Measurements from ENCODE around the gene PCBP3. TPM values are rescaled to one million over a fixed set of nuclear protein-coding genes. Genes with fewer than 3 reads are reported as not detected.

The PCBP3 gene
- total and polyA plus RNA-seq, 2 donors (not counting 3 experiments of a cell fraction or from before 2014, with no cell fraction given), result 0.06 to 1.1 TPM

- TF ChIP-seq JUN (IDR thresholded peaks at IDR 0.05; ENCODE audit: borderline replicate concordance, insufficient read depth, insufficient read length, low read depth) (no peak), FOS (IDR thresholded peaks at IDR 0.05; ENCODE audit: borderline replicate concordance, insufficient read depth, low read length) (no peak), MYC (IDR thresholded peaks at IDR 0.05; ENCODE audit: low read depth, low read length) (no peak)
- Histone ChIP-seq H3K36me3 (ENCODE audit: control insufficient read depth in 2 of 2, extremely low read depth in 1 of 2, insufficient read depth in 2 of 2, low read length in 2 of 2) (no peaks in the 10 kb centered on the region), H3K9ac (replicated peaks; ENCODE audit: extremely low read depth, insufficient read depth, low read length) (no peak overlapping the region), H3K27ac (ENCODE audit: insufficient read depth, low read depth, low read length) (no peak overlapping the region), H3K9me1 (replicated peaks; ENCODE audit: control insufficient read depth, extremely low read depth, insufficient read depth, low read length) (no peaks in the 10 kb centered on the region), H2AFZ (ENCODE audit: low read depth, low read length) (no peak overlapping the region), H3K4me2 (ENCODE audit: insufficient read depth, low read length) (no peak overlapping the region), H3K4me1 (ENCODE audit: control insufficient read depth, extremely low read depth, insufficient read depth, low read length) (no peaks in the 10 kb centered on the region), H3K27me3 (ENCODE audit: control insufficient read depth in 2 of 2, insufficient read depth in 2 of 2, low read length in 2 of 2) (no peaks in the 10 kb centered on the region), H3K4me3 (replicated peaks in 1 of 3; ENCODE audit: insufficient read depth in 1 of 3, low read depth in 1 of 3, low read length in 3 of 3) (no peak overlapping the region), H4K20me1 (replicated peaks; ENCODE audit: control insufficient read depth, extremely low read depth, insufficient read depth, low read length) (no peaks in the 10 kb centered on the region), H3K9me3 (replicated peaks; ENCODE audit: control insufficient read depth, insufficient read depth, low read length) (no peaks in the 10 kb centered on the region), H3K79me2 (ENCODE audit: control insufficient read depth, insufficient read depth, low read length) (no peaks in the 10 kb centered on the region)
- BruUV-seq (replicated peaks), result no TSS peak
- POLR2A ChIA-PET, result no interaction called here
- no peak for DNase-seq (ENCODE audit: low read depth, low spot score)
- intact Hi-C loops (cut with micrococcal nuclease) (no loop called here), dilution Hi-C loops (cut with MboI; ENCODE audit: extremely low pct_ligation_motif_present, low sequenced_read_pairs) (no loop called here)
- FAIRE-seq, result no peak
- CTCF ChIA-PET, result interaction anchor here (1.4 kb wide), 1 partner anchor 45 kb away, joined by 3 read pairs; no protein-coding TSS in a partner anchor
Observed at GRCh38 chr21:45835301-45836267, 192.1 kb downstream of the PCBP3 start.

- H3K4me2 ChIP-seq (ENCODE audit: insufficient read depth, low read length), result no peak overlapping the region
- ChIA-PET CTCF (no interaction called here), POLR2A (no interaction called here)
- no peak overlapping the region for H2AFZ ChIP-seq (ENCODE audit: low read depth, low read length)
- no peaks in the 10 kb centered on the region for H3K79me2 ChIP-seq (ENCODE audit: control insufficient read depth, insufficient read depth, low read length)
- H3K27ac ChIP-seq (ENCODE audit: insufficient read depth, low read depth, low read length), result no peak overlapping the region
- H3K36me3 ChIP-seq (ENCODE audit: control insufficient read depth in 2 of 2, extremely low read depth in 1 of 2, insufficient read depth in 2 of 2, low read length in 2 of 2), result no peaks in the 10 kb centered on the region
- dilution Hi-C loops (cut with MboI; ENCODE audit: extremely low pct_ligation_motif_present, low sequenced_read_pairs) (no loop called here), intact Hi-C loops (cut with micrococcal nuclease) (no loop called here)
- no peak overlapping the region for H3K4me3 ChIP-seq (replicated peaks in 1 of 3; ENCODE audit: insufficient read depth in 1 of 3, low read depth in 1 of 3, low read length in 3 of 3)
- H3K9me3 ChIP-seq (replicated peaks; ENCODE audit: control insufficient read depth, insufficient read depth, low read length), result no peaks in the 10 kb centered on the region
- no peaks in the 10 kb centered on the region for H3K27me3 ChIP-seq (ENCODE audit: control insufficient read depth in 2 of 2, insufficient read depth in 2 of 2, low read length in 2 of 2)
- TF ChIP-seq CTCF (IDR thresholded peaks at IDR 0.05; ENCODE audit: extremely low read depth in 1 of 2, insufficient read depth in 1 of 2, low read depth in 1 of 2, low read length in 2 of 2), result no peak
- no peak for TF ChIP-seq POLR2A (IDR thresholded peaks at IDR 0.05; ENCODE audit: low read depth, low read length)
- TF ChIP-seq MYC (IDR thresholded peaks at IDR 0.05; ENCODE audit: low read depth, low read length), result no peak
- no peak for TF ChIP-seq FOS (IDR thresholded peaks at IDR 0.05; ENCODE audit: borderline replicate concordance, insufficient read depth, low read length)
- TF ChIP-seq GATA2 (IDR thresholded peaks at IDR 0.05; ENCODE audit: insufficient read depth, insufficient read length, low read depth, low read length), result no peak
- TF ChIP-seq POLR2AphosphoS5 (IDR thresholded peaks at IDR 0.05; ENCODE audit: insufficient read depth, low read depth, low read length), result no peak
- no peaks in the 10 kb centered on the region for H3K9me1 ChIP-seq (replicated peaks; ENCODE audit: control insufficient read depth, extremely low read depth, insufficient read depth, low read length)
- DNase-seq (ENCODE audit: low read depth, low spot score) (no peak), FAIRE-seq (no peak)
- no TSS peak for BruUV-seq (replicated peaks)
- no peak overlapping the region for H3K9ac ChIP-seq (replicated peaks; ENCODE audit: extremely low read depth, insufficient read depth, low read length)
- H4K20me1 ChIP-seq (replicated peaks; ENCODE audit: control insufficient read depth, extremely low read depth, insufficient read depth, low read length), result no peaks in the 10 kb centered on the region
- no peaks in the 10 kb centered on the region for H3K4me1 ChIP-seq (ENCODE audit: control insufficient read depth, extremely low read depth, insufficient read depth, low read length)
Observed at GRCh38 chr21:45836268-45836655, 192.7 kb downstream of the PCBP3 start.

Measured in endothelial cell of umbilical vein (primary cell).